ENCODE measurements around the gene TRIP13. TPM values are rescaled to one million over a fixed set of nuclear protein-coding genes. Genes with fewer than 3 reads are reported as not detected.

TRIP13 gene
- total and polyA plus RNA-seq, 10 of the 15 experiments (the other 5 are each of a cell fraction or from before 2014, with no cell fraction given) = 15.1 to 64.9 (median 32.2) TPM

- DNase-seq (ENCODE audit: low read depth, low spot score) (no peak), FAIRE-seq (no peak), ATAC-seq (no peak)
- 93% methylated on average over 6 of the region's 6 CpGs for WGBS (ENCODE audit: insufficient coverage, insufficient replicate concordance, low lambda C conversion rate, missing lambda C conversion rate)
- no TSS peak for BruUV-seq (replicated peaks)
- in situ Hi-C loops (cut with MboI) (no loop called here), intact Hi-C loops (cut with micrococcal nuclease; ENCODE audit: unreplicated experiment) (no loop called here)
- H4K20me1 ChIP-seq (ENCODE audit: control insufficient read depth, insufficient read depth) = no peaks in the 10 kb centered on the region
- ChIA-PET RAD21 (ENCODE audit: unreplicated experiment) (no interaction called here), POLR2A (no interaction called here), SMC1A (ENCODE audit: uncharacterized antibody, unreplicated experiment) (no interaction called here), CTCF (no interaction called here)
- no peaks in the 10 kb centered on the region for H3K79me2 ChIP-seq (ENCODE audit: control insufficient read depth, insufficient read depth, low read length)
- TF ChIP-seq SPI1 (IDR thresholded peaks at IDR 0.05; ENCODE audit: borderline replicate concordance, insufficient read depth, low read depth, low read length) (no peak), CBX3 (IDR thresholded peaks at IDR 0.05; ENCODE audit: borderline replicate concordance, low read depth) (no peak), NR2C2 (IDR thresholded peaks at IDR 0.05; ENCODE audit: borderline replicate concordance, control insufficient read depth, insufficient read length, low read depth) (no peak), POLR2AphosphoS2 (IDR thresholded peaks at IDR 0.05; ENCODE audit: low read depth, low read length) (no peak), RB1 (IDR thresholded peaks at IDR 0.05; ENCODE audit: borderline replicate concordance) (no peak), ZSCAN29 (IDR thresholded peaks at IDR 0.05) (no peak), CHD1 (IDR thresholded peaks at IDR 0.05; ENCODE audit: low read depth, low read length) (no peak), SUZ12 (IDR thresholded peaks at IDR 0.05; ENCODE audit: unreplicated experiment) (no peak), JUND (IDR thresholded peaks at IDR 0.05; ENCODE audit: low read depth, low read length) (no peak), MTA2 (IDR thresholded peaks at IDR 0.05; ENCODE audit: low read depth) (no peak), CBX5 (IDR thresholded peaks at IDR 0.05; ENCODE audit: low read depth) (no peak), NBN (IDR thresholded peaks at IDR 0.05) (no peak), CEBPZ (IDR thresholded peaks at IDR 0.05; ENCODE audit: low read depth, low read length) (no peak), ZNF384 (IDR thresholded peaks at IDR 0.05; ENCODE audit: borderline replicate concordance, low read depth, low read length) (no peak), RAD21 (IDR thresholded peaks at IDR 0.05; ENCODE audit: insufficient read depth, low read depth, low read length) (no peak), TAF1 (IDR thresholded peaks at IDR 0.05; ENCODE audit: borderline replicate concordance, low read depth, low read length) (no peak), RCOR1 (conservative IDR thresholded peaks at IDR 0.05; ENCODE audit: low read depth, low read length) (no peak)
- H3K4me3 ChIP-seq = no peak overlapping the region
- no peaks in the 10 kb centered on the region for H3K27me3 ChIP-seq (replicated peaks in 1 of 2; ENCODE audit: control insufficient read depth in 2 of 2, insufficient read depth in 2 of 2, low read length in 1 of 2)
- no peak overlapping the region for H3K9ac ChIP-seq (ENCODE audit: control insufficient read depth, insufficient read depth, low read length)
- no peaks in the 10 kb centered on the region for H3K9me3 ChIP-seq (replicated peaks; ENCODE audit: control insufficient read depth, insufficient read depth, low read length)
- peaks cover 34 to 50% of the 10 kb centered on the region in 2 experiments for H3K36me3 ChIP-seq (ENCODE audit: control insufficient read depth in 2 of 2, insufficient read depth in 2 of 2, low read length in 1 of 2)
- no peak overlapping the region for H3K27ac ChIP-seq (ENCODE audit: control insufficient read depth, insufficient read depth)
- no peak overlapping the region for H3K4me2 ChIP-seq (ENCODE audit: control insufficient read depth, insufficient read depth)
- no peak overlapping the region for H2AFZ ChIP-seq (ENCODE audit: control insufficient read depth, low read depth, low read length)
- H3K4me1 ChIP-seq (ENCODE audit: control insufficient read depth, insufficient read depth, low read length) = no peaks in the 10 kb centered on the region
These were observed 25.3 kb upstream of the TRIP13 start for GRCh38 chr5:867300-867870.

Data from GM12878 (cell line).